ENCODE data around the gene RIGI. TPM values are rescaled to one million over a fixed set of nuclear protein-coding genes. Genes with fewer than 3 reads are reported as not detected.

RIGI gene
- total and polyA plus RNA-seq, 8 donors: 1.7 to 14.9 (median 3.5) TPM

DNA sequence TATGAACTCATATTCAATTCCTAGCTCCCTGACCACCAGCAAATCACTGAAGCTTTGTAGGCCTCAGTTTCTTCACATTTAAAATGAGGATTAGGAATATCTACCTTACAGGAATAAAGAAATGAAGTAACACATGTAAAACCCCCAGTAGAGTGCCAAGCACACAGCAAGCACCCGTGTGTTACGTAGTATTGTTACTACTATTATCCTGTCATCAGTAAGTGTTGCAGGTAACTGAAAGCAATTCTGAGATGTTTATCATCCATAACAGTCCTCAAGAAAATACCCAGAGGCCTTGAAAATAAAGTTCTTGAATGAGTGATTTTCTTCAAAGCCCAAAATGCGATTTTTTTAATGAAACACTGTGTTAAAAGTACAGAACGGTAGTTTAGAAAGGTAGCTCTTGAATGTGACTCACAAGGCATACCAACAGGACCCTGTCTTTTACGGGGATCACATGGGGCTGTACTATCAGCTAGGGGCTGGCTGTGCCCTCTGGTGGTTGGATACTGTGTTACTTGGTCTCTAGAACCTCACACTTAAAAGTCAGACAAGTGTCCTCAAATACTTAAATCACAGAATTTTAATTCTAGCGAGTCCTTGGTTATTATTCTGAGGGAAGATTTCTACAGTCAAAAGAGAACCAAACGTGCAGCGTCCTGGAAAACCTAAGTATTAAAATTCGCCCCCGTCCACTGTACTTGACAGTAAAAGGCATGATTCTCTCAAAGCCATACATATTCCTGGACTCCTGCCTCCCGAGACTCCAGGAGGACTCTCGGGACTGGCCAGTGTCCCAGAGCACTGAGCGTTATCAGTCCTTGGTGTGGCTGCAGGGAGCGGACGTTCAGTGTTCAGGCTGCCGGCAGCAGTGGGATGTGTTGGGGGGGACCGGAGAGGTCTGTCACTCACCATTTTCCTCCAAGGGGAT is 46.2 kb upstream of the RIGI start:
- H3K4me1 ChIP-seq: peaks cover 0 to 38% (median 22%) of the 10 kb centered on the region in 4 donors
- H3K36me3 ChIP-seq: peaks cover 0 to 29% (median 23%) of the 10 kb centered on the region in 4 donors
- WGBS, 5 donors: 1 to 2% (median 1%) methylated on average over 17 of the region's 17 CpGs
- TF ChIP-seq, protein P1, sequence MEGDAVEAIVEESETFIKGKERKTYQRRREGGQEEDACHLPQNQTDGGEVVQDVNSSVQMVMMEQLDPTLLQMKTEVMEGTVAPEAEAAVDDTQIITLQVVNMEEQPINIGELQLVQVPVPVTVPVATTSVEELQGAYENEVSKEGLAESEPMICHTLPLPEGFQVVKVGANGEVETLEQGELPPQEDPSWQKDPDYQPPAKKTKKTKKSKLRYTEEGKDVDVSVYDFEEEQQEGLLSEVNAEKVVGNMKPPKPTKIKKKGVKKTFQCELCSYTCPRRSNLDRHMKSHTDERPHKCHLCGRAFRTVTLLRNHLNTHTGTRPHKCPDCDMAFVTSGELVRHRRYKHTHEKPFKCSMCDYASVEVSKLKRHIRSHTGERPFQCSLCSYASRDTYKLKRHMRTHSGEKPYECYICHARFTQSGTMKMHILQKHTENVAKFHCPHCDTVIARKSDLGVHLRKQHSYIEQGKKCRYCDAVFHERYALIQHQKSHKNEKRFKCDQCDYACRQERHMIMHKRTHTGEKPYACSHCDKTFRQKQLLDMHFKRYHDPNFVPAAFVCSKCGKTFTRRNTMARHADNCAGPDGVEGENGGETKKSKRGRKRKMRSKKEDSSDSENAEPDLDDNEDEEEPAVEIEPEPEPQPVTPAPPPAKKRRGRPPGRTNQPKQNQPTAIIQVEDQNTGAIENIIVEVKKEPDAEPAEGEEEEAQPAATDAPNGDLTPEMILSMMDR (IDR thresholded peaks at IDR 0.05): peak in 5 of 7 experiments; percentile 26 to 59 (median 39)
- TF ChIP-seq POLR2A (IDR thresholded peaks at IDR 0.05): no peak
- peak in 1 of 3 donors; percentile 48 for TF ChIP-seq POLR2AphosphoS5 (IDR thresholded peaks at IDR 0.05)
- TF ChIP-seq EP300 (IDR thresholded peaks at IDR 0.05): no peak
- H3K27ac ChIP-seq: peak overlapping the region; percentile 91 to 98 (median 93)
- H3K27me3 ChIP-seq: no peaks in the 10 kb centered on the region
- peak; percentile 62 to 93 for DNase-seq
- intact Hi-C loops (cut with DNase I; ENCODE audit: low total_unique reads): no loop called here
- H3K4me3 ChIP-seq: peak overlapping the region; percentile 73 to 98 (median 79)
- H3K9me3 ChIP-seq: no peaks in the 10 kb centered on the region

DNA sequence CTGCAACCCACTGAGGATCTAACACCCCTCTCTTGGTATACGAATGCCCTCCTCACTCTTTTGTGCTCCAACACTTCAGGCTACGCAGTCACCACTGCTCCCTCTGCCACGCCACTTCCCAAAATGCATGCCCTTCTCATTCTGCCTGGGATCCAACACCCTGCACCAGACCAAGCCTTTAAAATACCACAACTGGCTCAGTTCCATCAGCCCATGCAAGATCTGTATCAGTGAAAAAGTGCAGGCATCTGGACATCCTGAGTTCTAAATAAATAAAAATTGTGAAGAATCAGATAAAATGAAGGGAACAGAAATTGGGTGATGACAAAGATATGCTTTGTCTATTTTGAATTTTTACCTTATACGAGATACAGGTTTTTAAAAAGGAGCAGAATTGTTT is 44.3 kb upstream of the RIGI start:
- peaks cover 9 to 49% (median 43%) of the 10 kb centered on the region in 4 donors for H3K36me3 ChIP-seq
- no peak overlapping the region for H3K4me3 ChIP-seq
- H3K9me3 ChIP-seq: no peaks in the 10 kb centered on the region
- TF ChIP-seq POLR2A (IDR thresholded peaks at IDR 0.05): no peak
- TF ChIP-seq EP300 (IDR thresholded peaks at IDR 0.05): no peak
- TF ChIP-seq, protein P1 (IDR thresholded peaks at IDR 0.05): no peak
- TF ChIP-seq POLR2AphosphoS5 (IDR thresholded peaks at IDR 0.05): no peak
- H3K27ac ChIP-seq: no peak overlapping the region
- 88 to 94% (median 92%) methylated on average over 4 of the region's 4 CpGs for WGBS, 5 donors
- intact Hi-C loops (cut with DNase I; ENCODE audit: low total_unique reads): no loop called here
- DNase-seq: no peak
- H3K4me1 ChIP-seq: peaks cover 0 to 38% (median 22%) of the 10 kb centered on the region in 4 donors
- H3K27me3 ChIP-seq: no peaks in the 10 kb centered on the region

DNA sequence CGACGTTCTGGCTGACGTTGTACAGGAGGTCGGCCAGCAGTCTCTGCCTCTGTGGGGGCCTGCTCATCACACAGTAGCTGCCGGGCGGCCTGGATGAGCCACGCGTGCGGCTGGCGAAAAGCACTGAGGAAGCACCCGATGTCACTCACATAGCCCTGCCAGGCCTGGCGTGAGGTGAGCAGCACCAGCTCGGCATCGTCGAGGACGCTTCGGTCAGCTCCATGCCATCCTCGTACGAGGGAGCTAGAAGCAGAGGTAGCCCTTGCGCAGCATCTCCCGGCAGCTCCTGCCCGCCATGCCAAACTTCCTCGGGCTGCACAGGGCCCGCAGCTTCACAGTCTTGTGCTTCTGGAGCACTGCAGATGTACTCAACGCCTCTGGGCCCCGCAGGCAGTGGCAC is 40.8 kb upstream of the RIGI start:
- Histone ChIP-seq H3K4me3 (no peak overlapping the region), H3K27me3 (no peaks in the 10 kb centered on the region), H3K9me3 (no peaks in the 10 kb centered on the region), H3K27ac (no peak overlapping the region), H3K36me3 (peaks cover 17 to 65% (median 58%) of the 10 kb centered on the region in 4 donors), H3K4me1 (peaks cover 0 to 26% (median 12%) of the 10 kb centered on the region in 4 donors)
- TF ChIP-seq EP300 (IDR thresholded peaks at IDR 0.05): no peak
- no peak for TF ChIP-seq POLR2A (IDR thresholded peaks at IDR 0.05)
- TF ChIP-seq, protein P1 (IDR thresholded peaks at IDR 0.05): no peak
- TF ChIP-seq POLR2AphosphoS5 (IDR thresholded peaks at IDR 0.05): no peak
- intact Hi-C loops (cut with DNase I; ENCODE audit: low total_unique reads): no loop called here
- 94 to 96% (median 96%) methylated on average over 12 to 26 of the region's 26 CpGs for WGBS, 5 donors
- no peak for DNase-seq

DNA sequence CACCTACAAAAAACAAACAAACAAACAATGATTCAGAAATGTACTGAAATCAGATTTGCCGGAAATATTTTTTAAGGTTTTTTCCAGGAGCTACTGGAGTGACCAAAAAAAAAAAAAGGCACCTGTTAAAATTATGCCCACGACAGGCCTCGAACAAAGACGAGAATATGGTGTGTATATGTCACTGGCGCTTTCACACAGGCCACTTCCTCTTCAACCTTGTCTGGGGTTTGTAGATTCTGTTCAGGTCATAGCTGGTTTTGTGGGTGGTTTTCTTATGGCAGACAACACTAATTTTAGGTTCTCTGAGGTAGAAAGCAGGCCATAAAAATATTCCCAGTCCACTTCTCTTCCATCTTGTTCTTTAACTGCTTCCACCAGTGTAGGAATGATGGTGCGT is 40.0 kb upstream of the RIGI start:
- H3K4me1 ChIP-seq: peaks cover 0 to 18% (median 3%) of the 10 kb centered on the region in 4 donors
- H3K9me3 ChIP-seq: no peaks in the 10 kb centered on the region
- H3K4me3 ChIP-seq: no peak overlapping the region
- H3K27ac ChIP-seq: no peak overlapping the region
- peaks cover 17 to 65% (median 58%) of the 10 kb centered on the region in 4 donors for H3K36me3 ChIP-seq
- intact Hi-C loops (cut with DNase I; ENCODE audit: low total_unique reads): no loop called here
- no peak for TF ChIP-seq POLR2AphosphoS5 (IDR thresholded peaks at IDR 0.05)
- no peak for DNase-seq
- H3K27me3 ChIP-seq: no peaks in the 10 kb centered on the region
- 79 to 94% (median 89%) methylated on average over 6 of the region's 6 CpGs for WGBS, 5 donors
